Karpas-422 (cell line): Measurements from ENCODE around the gene CLCA2. TPM values are rescaled to one million over a fixed set of nuclear protein-coding genes. Genes with fewer than 3 reads are reported as not detected.
"Not testable (repeated sequence)": the region's sequence is repeated elsewhere in the genome, so short reads cannot be mapped to it uniquely, and the experiment has no call there.

Experiments used
- DNase-seq: peaks from one replicate; pipeline ENCODE4 v3.0.0-alpha.2; 2015
- H2AFZ ChIP-seq: fragments of 200-600 bp; sonication (generic); 2 replicates; pipeline ENCODE4 v1.6.1; 2014; ENCODE audit warnings: antibody characterized with exemption, low read length, mixed read lengths
- H3K27ac ChIP-seq: fragments of 200-600 bp; sonication (generic); 2 replicates; pipeline ENCODE4 v1.5.1; 2014; ENCODE audit warnings: mild to moderate bottlenecking, low read length, moderate library complexity
- H3K27me3 ChIP-seq: fragments of 200-600 bp; sonication (generic); 2 replicates; pipeline ENCODE4 v1.6.1; 2014; ENCODE audit warnings: low read length, mixed read lengths
- H3K36me3 ChIP-seq: fragments of 200-600 bp; sonication (generic); 2 replicates; pipeline ENCODE4 v1.6.1; 2014; ENCODE audit warnings: low read length, mixed read lengths; ENCODE audit not compliant: insufficient read depth
- H3K4me1 ChIP-seq: fragments of 200-600 bp; sonication (generic); 2 replicates; pipeline ENCODE4 v1.6.1; 2014; ENCODE audit warnings: mild to moderate bottlenecking, low read length, mixed read lengths
- H3K4me2 ChIP-seq: fragments of 200-600 bp; sonication (generic); 2 replicates; pipeline ENCODE4 v1.6.1; 2014; ENCODE audit warnings: low read length, low read depth, mild to moderate bottlenecking; ENCODE audit not compliant: poor library complexity, severe bottlenecking
- H3K4me3 ChIP-seq: fragments of 200-600 bp; sonication (generic); 2 replicates; pipeline ENCODE4 v1.5.1; 2014; ENCODE audit warnings: mild to moderate bottlenecking, antibody characterized with exemption, low read length, mixed read lengths
- H3K79me2 ChIP-seq: fragments of 200-600 bp; sonication (generic); 2 replicates; pipeline ENCODE4 v1.6.1; 2014; ENCODE audit warnings: mild to moderate bottlenecking, low read length, mixed read lengths
- H3K9ac ChIP-seq: fragments of 200-600 bp; sonication (generic); 2 replicates; pipeline ENCODE4 v1.6.0; 2014; ENCODE audit warnings: low read length
- H3K9me2 ChIP-seq: fragments of 200-600 bp; sonication (generic), shearing (Covaris generic); replicated peaks from 2 replicates; pipeline ENCODE4 v1.6.0; 2014; ENCODE audit warnings: mild to moderate bottlenecking, low read length, moderate library complexity; ENCODE audit not compliant: insufficient read depth
- H3K9me3 ChIP-seq: fragments of 300-700, 200-600 bp; sonication (generic); 2 replicates; pipeline ENCODE4 v1.6.1; 2014; ENCODE audit warnings: low read length, mixed read lengths
- H4K20me1 ChIP-seq: fragments of 200-600 bp; sonication (generic); 2 replicates; pipeline ENCODE4 v1.6.1; 2014; ENCODE audit warnings: mild to moderate bottlenecking, antibody characterized with exemption, low read length, low read depth; ENCODE audit not compliant: insufficient read depth
- total RNA-seq: library from RNA; depleted of rRNA; stranded (reverse); fragments of >200 nt; shearing (Covaris generic); gene quantifications from 2 replicates; pipeline ENCODE4 v1.2.3, GENCODE V29; 2014; ENCODE audit warnings: low replicate concordance

The CLCA2 gene
- total RNA-seq, 1 experiment from 2014 or later, result not detected

GRCh38 chr1:86487131-86487810 lies 63.3 kb downstream of the CLCA2 start:
- Histone ChIP-seq H3K9me2 (no peaks in the 10 kb centered on the region), H3K4me1 (no peaks in the 10 kb centered on the region), H4K20me1 (no peaks in the 10 kb centered on the region), H3K9ac (no peak overlapping the region), H3K79me2 (no peaks in the 10 kb centered on the region), H3K9me3 (no peaks in the 10 kb centered on the region), H3K36me3 (no peaks in the 10 kb centered on the region), H3K27ac (no peak overlapping the region), H3K27me3 (peaks cover 4% of the 10 kb centered on the region; the same call in 1 of the 2 replicates), H2AFZ (no peak overlapping the region), H3K4me3 (no peak overlapping the region), H3K4me2 (no peak overlapping the region)
- no peak for DNase-seq

GRCh38 chr1:86487811-86488141 lies 63.8 kb downstream of the CLCA2 start:
- H3K4me1 ChIP-seq, result no peaks in the 10 kb centered on the region
- peak; percentile 2 for DNase-seq

GRCh38 chr1:86489242-86489878 lies 65.4 kb downstream of the CLCA2 start:
- Histone ChIP-seq H2AFZ (no peak overlapping the region), H3K79me2 (no peaks in the 10 kb centered on the region), H3K36me3 (no peaks in the 10 kb centered on the region), H3K4me3 (no peak overlapping the region), H3K9ac (no peak overlapping the region), H3K9me2 (no peaks in the 10 kb centered on the region), H3K27me3 (peaks cover 4% of the 10 kb centered on the region; the same call in 1 of the 2 replicates), H4K20me1 (no peaks in the 10 kb centered on the region), H3K9me3 (no peaks in the 10 kb centered on the region), H3K4me1 (no peaks in the 10 kb centered on the region), H3K27ac (no peak overlapping the region), H3K4me2 (no peak overlapping the region)
- DNase-seq, result peak; percentile 6

More at GRCh38 chr1:86487811-86488141, 63.8 kb downstream of the CLCA2 start:
- H3K9ac ChIP-seq, result no peak overlapping the region
- H4K20me1 ChIP-seq, result no peaks in the 10 kb centered on the region
- no peak overlapping the region for H3K4me2 ChIP-seq
- no peak overlapping the region for H2AFZ ChIP-seq
- H3K4me3 ChIP-seq, result no peak overlapping the region
- no peaks in the 10 kb centered on the region for H3K36me3 ChIP-seq
- no peaks in the 10 kb centered on the region for H3K79me2 ChIP-seq
- no peaks in the 10 kb centered on the region for H3K9me2 ChIP-seq
- H3K27ac ChIP-seq, result no peak overlapping the region
- no peaks in the 10 kb centered on the region for H3K9me3 ChIP-seq
- peaks cover 4% of the 10 kb centered on the region; the same call in 1 of the 2 replicates for H3K27me3 ChIP-seq

GRCh38 chr1:86491171-86491950 lies 67.4 kb downstream of the CLCA2 start:
- Histone ChIP-seq H3K9me2 (no peaks in the 10 kb centered on the region), H3K36me3 (no peaks in the 10 kb centered on the region), H3K9me3 (no peaks in the 10 kb centered on the region), H3K79me2 (no peaks in the 10 kb centered on the region), H3K4me3 (no peak overlapping the region), H2AFZ (no peak overlapping the region), H3K4me1 (no peaks in the 10 kb centered on the region), H3K4me2 (no peak overlapping the region), H4K20me1 (no peaks in the 10 kb centered on the region), H3K27me3 (peaks cover 4% of the 10 kb centered on the region; the same call in 1 of the 2 replicates), H3K27ac (no peak overlapping the region), H3K9ac (no peak overlapping the region)
- peak; percentile 38 for DNase-seq

- no peak overlapping the region for H3K9ac ChIP-seq
- H3K27ac ChIP-seq, result no peak overlapping the region
- no peaks in the 10 kb centered on the region for H3K9me2 ChIP-seq
- H4K20me1 ChIP-seq, result no peaks in the 10 kb centered on the region
- H2AFZ ChIP-seq, result no peak overlapping the region
- DNase-seq, result no peak
- H3K36me3 ChIP-seq, result no peaks in the 10 kb centered on the region
- no peaks in the 10 kb centered on the region for H3K9me3 ChIP-seq
- H3K79me2 ChIP-seq, result no peaks in the 10 kb centered on the region
- peaks cover 9% of the 10 kb centered on the region for H3K4me1 ChIP-seq
- H3K27me3 ChIP-seq, result no peaks in the 10 kb centered on the region
- H3K4me3 ChIP-seq, result no peak overlapping the region
- H3K4me2 ChIP-seq, result no peak overlapping the region
Observed at GRCh38 chr1:86498281-86498680, 74.3 kb downstream of the CLCA2 start.

- peak; percentile 90 for DNase-seq
- Histone ChIP-seq H3K27me3 (no peaks in the 10 kb centered on the region), H3K9ac (no peak overlapping the region), H2AFZ (no peak overlapping the region), H3K4me3 (no peak overlapping the region), H3K9me3 (no peaks in the 10 kb centered on the region), H3K27ac (no peak overlapping the region), H3K79me2 (no peaks in the 10 kb centered on the region), H3K4me1 (peaks cover 9% of the 10 kb centered on the region), H3K9me2 (no peaks in the 10 kb centered on the region), H3K36me3 (no peaks in the 10 kb centered on the region), H3K4me2 (no peak overlapping the region), H4K20me1 (no peaks in the 10 kb centered on the region)
Observed at GRCh38 chr1:86499987-86500593, 76.1 kb downstream of the CLCA2 start.

- no peaks in the 10 kb centered on the region for H3K27me3 ChIP-seq
- no peak overlapping the region for H3K4me2 ChIP-seq
- no peaks in the 10 kb centered on the region for H3K36me3 ChIP-seq
- H4K20me1 ChIP-seq, result no peaks in the 10 kb centered on the region
- no peaks in the 10 kb centered on the region for H3K79me2 ChIP-seq
- peaks cover 9% of the 10 kb centered on the region for H3K4me1 ChIP-seq
- H3K9me3 ChIP-seq, result no peaks in the 10 kb centered on the region
- no peaks in the 10 kb centered on the region for H3K9me2 ChIP-seq
- H3K27ac ChIP-seq, result no peak overlapping the region
- no peak for DNase-seq
- no peak overlapping the region for H2AFZ ChIP-seq
- no peak overlapping the region for H3K9ac ChIP-seq
- no peak overlapping the region for H3K4me3 ChIP-seq
Observed at GRCh38 chr1:86500714-86501113, 76.7 kb downstream of the CLCA2 start.

GRCh38 chr1:86502125-86502646 lies 78.2 kb downstream of the CLCA2 start:
- Histone ChIP-seq H2AFZ (peak overlapping the region; percentile 93), H3K9ac (peak overlapping the region; percentile 48)

More at GRCh38 chr1:86502125-86502646, 78.2 kb downstream of the CLCA2 start:
- H3K27ac ChIP-seq, H3K36me3 ChIP-seq, H3K79me2 ChIP-seq, H3K27me3 ChIP-seq, H3K9me2 ChIP-seq, H3K9me3 ChIP-seq, H4K20me1 ChIP-seq, H3K4me1 ChIP-seq: not testable (repeated sequence)
- Histone ChIP-seq H3K4me3 (peak overlapping the region; percentile 56), H3K4me2 (peak overlapping the region; percentile 67)
- DNase-seq, result peak; percentile 78
